GM23338 (cell line): ENCODE results near the gene CPSF7. TPM values are rescaled to one million over a fixed set of nuclear protein-coding genes. Genes with fewer than 3 reads are reported as not detected.

ENCODE experiments used
- ATAC-seq: fragments of 200-7000 bp; cut with Tn5 transposase; 3 replicates; pipeline ENCODE4 v1.9.1; 2020
- DNase-seq: peaks from one replicate; pipeline ENCODE4 v3.0.0-alpha.2; 2015; ENCODE audit warnings: low spot score
- H2AFZ ChIP-seq: fragments of 200-600 bp; sonication (generic); 2 replicates; pipeline ENCODE4 v1.8.0; 2016; ENCODE audit warnings: antibody characterized with exemption, mild to moderate bottlenecking, moderate library complexity
- H3F3A ChIP-seq: fragments of 200-600 bp; sonication (generic); replicated peaks from 2 replicates; pipeline ENCODE4 v1.8.0; 2017; ENCODE audit warnings: antibody characterized with exemption, mixed run types, low read depth
- H3K27ac ChIP-seq: fragments of 200-600 bp; sonication (generic); 2 replicates; pipeline ENCODE4 v1.6.1; 2016; ENCODE audit warnings: low read depth
- H3K27me3 ChIP-seq: fragments of 200-600 bp; sonication (generic); 2 replicates; pipeline ENCODE4 v1.8.0; 2016; ENCODE audit warnings: mild to moderate bottlenecking, mixed run types, moderate library complexity; ENCODE audit not compliant: insufficient read depth
- H3K36me3 ChIP-seq: fragments of 200-600 bp; sonication (generic); 2 replicates; pipeline ENCODE4 v1.8.0; 2016; ENCODE audit warnings: mild to moderate bottlenecking; ENCODE audit not compliant: insufficient read depth
- H3K4me1 ChIP-seq: fragments of 200-600 bp; sonication (generic); 2 replicates; pipeline ENCODE4 v1.8.0; 2016; ENCODE audit warnings: mild to moderate bottlenecking, moderate library complexity; ENCODE audit not compliant: insufficient read depth
- H3K4me2 ChIP-seq: fragments of 200-600 bp; sonication (generic); 2 replicates; pipeline ENCODE4 v1.7.1; 2017; ENCODE audit warnings: mixed run types
- H3K4me3 ChIP-seq: fragments of 200-600 bp; sonication (generic); 2 replicates; pipeline ENCODE4 v1.6.1; 2016; ENCODE audit warnings: mixed run types
- H3K79me2 ChIP-seq: fragments of 200-600 bp; sonication (generic); replicated peaks from 2 replicates; pipeline ENCODE4 v1.8.0; 2017; ENCODE audit warnings: mild to moderate bottlenecking; ENCODE audit not compliant: insufficient read depth
- H3K9me2 ChIP-seq: fragments of 200-600 bp; sonication (generic); 2 replicates; pipeline ENCODE4 v1.8.0; 2017; ENCODE audit not compliant: insufficient read depth
- H4K20me1 ChIP-seq: fragments of 200-600 bp; sonication (generic); replicated peaks from 2 replicates; pipeline ENCODE4 v1.8.0; 2017; ENCODE audit warnings: mild to moderate bottlenecking; ENCODE audit not compliant: insufficient read depth
- H3K27ac Mint-ChIP-seq: 2 replicates; pipeline ENCODE4 v1.8.0; 2020; ENCODE audit warnings: inconsistent platforms, mild to moderate bottlenecking, moderate library complexity, mixed read lengths
- H3K27me3 Mint-ChIP-seq: 3 replicates; pipeline ENCODE4 v1.8.0; 2022; ENCODE audit warnings: low read depth, mild to moderate bottlenecking, moderate library complexity, mixed read lengths, inconsistent platforms; ENCODE audit not compliant: insufficient read depth, poor library complexity
- H3K36me3 Mint-ChIP-seq: 3 replicates; pipeline ENCODE4 v1.8.0; 2021; ENCODE audit warnings: low read depth, mild to moderate bottlenecking, inconsistent platforms, moderate library complexity, mixed read lengths
- H3K4me1 Mint-ChIP-seq: 3 replicates; pipeline ENCODE4 v1.8.0; 2020; ENCODE audit warnings: mild to moderate bottlenecking, inconsistent platforms, mixed read lengths
- H3K4me3 Mint-ChIP-seq: 3 replicates; pipeline ENCODE4 v1.8.0; 2021; ENCODE audit warnings: moderate library complexity, mild to moderate bottlenecking, inconsistent platforms, mixed read lengths
- H3K9me3 Mint-ChIP-seq: 3 replicates; pipeline ENCODE4 v1.8.0; 2020; ENCODE audit warnings: moderate library complexity, mild to moderate bottlenecking, inconsistent platforms, mixed read lengths
- CREB1 ChIP-seq: fragments of 250-450 bp; sonication (Bioruptor Pico); IDR thresholded peaks from 2 replicates; pipeline ENCODE4 v1.5.0; 2020; ENCODE audit warnings: low read depth, mild to moderate bottlenecking, moderate library complexity
- EZH2phosphoT487 ChIP-seq: fragments of 200-600 bp; sonication (generic); IDR thresholded peaks from one replicate; pipeline ENCODE4 v1.8.1; 2018; ENCODE audit warnings: antibody characterized with exemption; ENCODE audit not compliant: unreplicated experiment
- POLR2AphosphoS5 ChIP-seq: IDR thresholded peaks from 2 replicates; pipeline ENCODE4 v1.6.1; 2016; ENCODE audit warnings: antibody characterized with exemption, low read depth
- STAT1 ChIP-seq: IDR thresholded peaks from one replicate; pipeline ENCODE4 v1.6.1; 2016; ENCODE audit warnings: antibody characterized with exemption; ENCODE audit not compliant: unreplicated experiment
- ZNF114 ChIP-seq: fragments of 250-450 bp; sonication (Bioruptor Pico); IDR thresholded peaks from 2 replicates; pipeline ENCODE4 v1.5.0; 2020; ENCODE audit warnings: mild to moderate bottlenecking, moderate library complexity
- polyA plus RNA-seq: library from polyadenylated mRNA; unstranded; fragments of >200 nt; fragmentation: Nextera tagmentation; extraction: Ambion mirVana; gene quantifications from 2 replicates; pipeline ENCODE4 v1.2.1, GENCODE V29; 2016
- total RNA-seq: library from RNA; depleted of rRNA; stranded (reverse); fragments of >200 nt; shearing (Covaris generic); gene quantifications from 2 replicates; pipeline ENCODE4 v1.2.3, GENCODE V29; 2014
- TF ChIP-seq, protein P1 (sequence below): fragments of 250-450 bp; sonication (Bioruptor Pico); IDR thresholded peaks from 2 replicates; pipeline ENCODE4 v1.5.0; 2020; ENCODE audit warnings: mild to moderate bottlenecking, moderate library complexity
- TF ChIP-seq, protein P2 (sequence below): IDR thresholded peaks from one replicate; pipeline ENCODE4 v1.6.1; 2018; ENCODE audit warnings: antibody characterized with exemption; ENCODE audit not compliant: unreplicated experiment
- TF ChIP-seq, protein P3 (sequence below), 2 experiments: fragments of 200-600 bp in 1 of 2; sonication (generic) in 1 of 2; conservative IDR thresholded peaks; 2 replicates each; pipeline versions ENCODE4 v1.5.1 to v1.6.1; 2016 to 2017; ENCODE audit warnings: antibody characterized with exemption in 2 of 2, low read depth in 2 of 2, mild to moderate bottlenecking in 2 of 2, moderate library complexity in 1 of 2

Gene CPSF7
- total and polyA plus RNA-seq, 2 experiments from 2014 or later = 27.4 to 60.6 TPM

DNA sequence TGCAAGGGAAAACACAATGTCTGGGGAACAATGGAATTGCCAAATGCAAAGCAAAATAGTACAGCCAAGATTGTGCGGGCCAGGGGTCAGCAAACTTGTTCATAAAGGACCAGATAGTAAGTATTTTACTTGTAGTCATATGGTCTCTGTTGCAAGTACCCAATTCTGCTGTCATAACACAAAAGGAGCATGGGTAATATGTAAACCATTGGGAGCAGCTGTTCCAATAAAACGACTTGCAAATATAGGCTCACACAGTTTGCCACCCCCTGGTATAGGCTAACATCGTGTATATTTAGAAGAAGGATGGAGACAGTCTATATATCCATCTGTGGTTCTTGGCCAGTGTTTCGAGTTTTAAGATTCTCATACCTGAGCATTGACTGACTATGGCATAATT is 15.7 kb upstream of the CPSF7 start (continued):
- TF ChIP-seq, protein P1, sequence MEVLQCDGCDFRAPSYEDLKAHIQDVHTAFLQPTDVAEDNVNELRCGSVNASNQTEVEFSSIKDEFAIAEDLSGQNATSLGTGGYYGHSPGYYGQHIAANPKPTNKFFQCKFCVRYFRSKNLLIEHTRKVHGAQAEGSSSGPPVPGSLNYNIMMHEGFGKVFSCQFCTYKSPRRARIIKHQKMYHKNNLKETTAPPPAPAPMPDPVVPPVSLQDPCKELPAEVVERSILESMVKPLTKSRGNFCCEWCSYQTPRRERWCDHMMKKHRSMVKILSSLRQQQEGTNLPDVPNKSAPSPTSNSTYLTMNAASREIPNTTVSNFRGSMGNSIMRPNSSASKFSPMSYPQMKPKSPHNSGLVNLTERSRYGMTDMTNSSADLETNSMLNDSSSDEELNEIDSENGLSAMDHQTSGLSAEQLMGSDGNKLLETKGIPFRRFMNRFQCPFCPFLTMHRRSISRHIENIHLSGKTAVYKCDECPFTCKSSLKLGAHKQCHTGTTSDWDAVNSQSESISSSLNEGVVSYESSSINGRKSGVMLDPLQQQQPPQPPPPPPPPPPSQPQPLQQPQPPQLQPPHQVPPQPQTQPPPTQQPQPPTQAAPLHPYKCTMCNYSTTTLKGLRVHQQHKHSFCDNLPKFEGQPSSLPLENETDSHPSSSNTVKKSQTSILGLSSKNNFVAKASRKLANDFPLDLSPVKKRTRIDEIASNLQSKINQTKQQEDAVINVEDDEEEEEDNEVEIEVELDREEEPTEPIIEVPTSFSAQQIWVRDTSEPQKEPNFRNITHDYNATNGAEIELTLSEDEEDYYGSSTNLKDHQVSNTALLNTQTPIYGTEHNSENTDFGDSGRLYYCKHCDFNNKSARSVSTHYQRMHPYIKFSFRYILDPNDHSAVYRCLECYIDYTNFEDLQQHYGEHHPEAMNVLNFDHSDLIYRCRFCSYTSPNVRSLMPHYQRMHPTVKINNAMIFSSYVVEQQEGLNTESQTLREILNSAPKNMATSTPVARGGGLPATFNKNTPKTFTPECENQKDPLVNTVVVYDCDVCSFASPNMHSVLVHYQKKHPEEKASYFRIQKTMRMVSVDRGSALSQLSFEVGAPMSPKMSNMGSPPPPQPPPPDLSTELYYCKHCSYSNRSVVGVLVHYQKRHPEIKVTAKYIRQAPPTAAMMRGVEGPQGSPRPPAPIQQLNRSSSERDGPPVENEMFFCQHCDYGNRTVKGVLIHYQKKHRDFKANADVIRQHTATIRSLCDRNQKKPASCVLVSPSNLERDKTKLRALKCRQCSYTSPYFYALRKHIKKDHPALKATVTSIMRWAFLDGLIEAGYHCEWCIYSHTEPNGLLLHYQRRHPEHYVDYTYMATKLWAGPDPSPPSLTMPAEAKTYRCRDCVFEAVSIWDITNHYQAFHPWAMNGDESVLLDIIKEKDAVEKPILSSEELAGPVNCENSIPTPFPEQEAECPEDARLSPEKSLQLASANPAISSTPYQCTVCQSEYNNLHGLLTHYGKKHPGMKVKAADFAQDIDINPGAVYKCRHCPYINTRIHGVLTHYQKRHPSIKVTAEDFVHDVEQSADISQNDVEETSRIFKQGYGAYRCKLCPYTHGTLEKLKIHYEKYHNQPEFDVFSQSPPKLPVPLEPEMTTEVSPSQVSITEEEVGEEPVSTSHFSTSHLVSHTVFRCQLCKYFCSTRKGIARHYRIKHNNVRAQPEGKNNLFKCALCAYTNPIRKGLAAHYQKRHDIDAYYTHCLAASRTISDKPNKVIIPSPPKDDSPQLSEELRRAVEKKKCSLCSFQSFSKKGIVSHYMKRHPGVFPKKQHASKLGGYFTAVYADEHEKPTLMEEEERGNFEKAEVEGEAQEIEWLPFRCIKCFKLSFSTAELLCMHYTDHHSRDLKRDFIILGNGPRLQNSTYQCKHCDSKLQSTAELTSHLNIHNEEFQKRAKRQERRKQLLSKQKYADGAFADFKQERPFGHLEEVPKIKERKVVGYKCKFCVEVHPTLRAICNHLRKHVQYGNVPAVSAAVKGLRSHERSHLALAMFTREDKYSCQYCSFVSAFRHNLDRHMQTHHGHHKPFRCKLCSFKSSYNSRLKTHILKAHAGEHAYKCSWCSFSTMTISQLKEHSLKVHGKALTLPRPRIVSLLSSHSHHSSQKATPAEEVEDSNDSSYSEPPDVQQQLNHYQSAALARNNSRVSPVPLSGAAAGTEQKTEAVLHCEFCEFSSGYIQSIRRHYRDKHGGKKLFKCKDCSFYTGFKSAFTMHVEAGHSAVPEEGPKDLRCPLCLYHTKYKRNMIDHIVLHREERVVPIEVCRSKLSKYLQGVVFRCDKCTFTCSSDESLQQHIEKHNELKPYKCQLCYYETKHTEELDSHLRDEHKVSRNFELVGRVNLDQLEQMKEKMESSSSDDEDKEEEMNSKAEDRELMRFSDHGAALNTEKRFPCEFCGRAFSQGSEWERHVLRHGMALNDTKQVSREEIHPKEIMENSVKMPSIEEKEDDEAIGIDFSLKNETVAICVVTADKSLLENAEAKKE = no peak
- TF ChIP-seq STAT1 = no peak
- TF ChIP-seq POLR2AphosphoS5 = no peak
- no peak for TF ChIP-seq CREB1 (CRISPR knock-in tag)
- TF ChIP-seq EZH2phosphoT487 = no peak

DNA sequence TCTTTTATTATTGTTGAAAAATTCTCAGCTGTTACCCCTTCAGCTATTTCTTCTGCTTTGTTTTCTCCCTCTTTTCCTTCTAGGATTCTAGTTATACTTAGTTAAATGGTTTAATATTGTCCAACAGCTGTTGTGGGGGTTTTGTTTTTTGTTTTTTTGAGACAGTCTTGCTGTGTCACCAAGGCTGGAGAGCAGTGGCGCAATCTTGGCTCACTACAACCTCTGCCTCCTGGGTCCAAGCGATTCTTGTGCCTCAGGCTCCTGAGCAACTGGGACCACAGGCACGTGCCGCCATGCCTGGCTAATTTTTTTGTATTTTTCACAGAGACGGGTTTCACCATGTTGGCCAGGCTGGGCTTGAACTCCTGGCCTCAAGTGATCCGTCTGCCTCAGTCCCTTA is 12.8 kb upstream of the CPSF7 start:
- H3K36me3 ChIP-seq = peaks cover 44% of the 10 kb centered on the region
- no peak overlapping the region for H2AFZ ChIP-seq
- no peaks in the 10 kb centered on the region; the same call in 2 of the 3 replicates for H3K9me3 Mint-ChIP-seq
- peaks cover 50% of the 10 kb centered on the region for H4K20me1 ChIP-seq
- H3K9me2 ChIP-seq = no peaks in the 10 kb centered on the region
- no peaks in the 10 kb centered on the region for H3K27me3 Mint-ChIP-seq
- peak overlapping the region; percentile 59 for H3K27ac Mint-ChIP-seq
- peak overlapping the region; percentile 65; the same call in 1 of the 2 replicates for H3K27ac ChIP-seq
- peaks cover 70% of the 10 kb centered on the region for H3K36me3 Mint-ChIP-seq
- H3K4me3 ChIP-seq = no peak overlapping the region
- H3K4me2 ChIP-seq = no peak overlapping the region
- peaks cover 7% of the 10 kb centered on the region for H3K4me1 Mint-ChIP-seq
- no peaks in the 10 kb centered on the region for H3K27me3 ChIP-seq
- H3K79me2 ChIP-seq = peaks cover 73% of the 10 kb centered on the region
- H3K4me3 Mint-ChIP-seq = no peak overlapping the region
- H3F3A ChIP-seq = peaks cover 18% of the 10 kb centered on the region; the same call in 1 of the 2 replicates
- DNase-seq (no peak), ATAC-seq (no peak)
- no peak for TF ChIP-seq ZNF114 (CRISPR knock-in tag)
- TF ChIP-seq, protein P2, sequence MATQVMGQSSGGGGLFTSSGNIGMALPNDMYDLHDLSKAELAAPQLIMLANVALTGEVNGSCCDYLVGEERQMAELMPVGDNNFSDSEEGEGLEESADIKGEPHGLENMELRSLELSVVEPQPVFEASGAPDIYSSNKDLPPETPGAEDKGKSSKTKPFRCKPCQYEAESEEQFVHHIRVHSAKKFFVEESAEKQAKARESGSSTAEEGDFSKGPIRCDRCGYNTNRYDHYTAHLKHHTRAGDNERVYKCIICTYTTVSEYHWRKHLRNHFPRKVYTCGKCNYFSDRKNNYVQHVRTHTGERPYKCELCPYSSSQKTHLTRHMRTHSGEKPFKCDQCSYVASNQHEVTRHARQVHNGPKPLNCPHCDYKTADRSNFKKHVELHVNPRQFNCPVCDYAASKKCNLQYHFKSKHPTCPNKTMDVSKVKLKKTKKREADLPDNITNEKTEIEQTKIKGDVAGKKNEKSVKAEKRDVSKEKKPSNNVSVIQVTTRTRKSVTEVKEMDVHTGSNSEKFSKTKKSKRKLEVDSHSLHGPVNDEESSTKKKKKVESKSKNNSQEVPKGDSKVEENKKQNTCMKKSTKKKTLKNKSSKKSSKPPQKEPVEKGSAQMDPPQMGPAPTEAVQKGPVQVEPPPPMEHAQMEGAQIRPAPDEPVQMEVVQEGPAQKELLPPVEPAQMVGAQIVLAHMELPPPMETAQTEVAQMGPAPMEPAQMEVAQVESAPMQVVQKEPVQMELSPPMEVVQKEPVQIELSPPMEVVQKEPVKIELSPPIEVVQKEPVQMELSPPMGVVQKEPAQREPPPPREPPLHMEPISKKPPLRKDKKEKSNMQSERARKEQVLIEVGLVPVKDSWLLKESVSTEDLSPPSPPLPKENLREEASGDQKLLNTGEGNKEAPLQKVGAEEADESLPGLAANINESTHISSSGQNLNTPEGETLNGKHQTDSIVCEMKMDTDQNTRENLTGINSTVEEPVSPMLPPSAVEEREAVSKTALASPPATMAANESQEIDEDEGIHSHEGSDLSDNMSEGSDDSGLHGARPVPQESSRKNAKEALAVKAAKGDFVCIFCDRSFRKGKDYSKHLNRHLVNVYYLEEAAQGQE = no peak
- TF ChIP-seq, protein P3, sequence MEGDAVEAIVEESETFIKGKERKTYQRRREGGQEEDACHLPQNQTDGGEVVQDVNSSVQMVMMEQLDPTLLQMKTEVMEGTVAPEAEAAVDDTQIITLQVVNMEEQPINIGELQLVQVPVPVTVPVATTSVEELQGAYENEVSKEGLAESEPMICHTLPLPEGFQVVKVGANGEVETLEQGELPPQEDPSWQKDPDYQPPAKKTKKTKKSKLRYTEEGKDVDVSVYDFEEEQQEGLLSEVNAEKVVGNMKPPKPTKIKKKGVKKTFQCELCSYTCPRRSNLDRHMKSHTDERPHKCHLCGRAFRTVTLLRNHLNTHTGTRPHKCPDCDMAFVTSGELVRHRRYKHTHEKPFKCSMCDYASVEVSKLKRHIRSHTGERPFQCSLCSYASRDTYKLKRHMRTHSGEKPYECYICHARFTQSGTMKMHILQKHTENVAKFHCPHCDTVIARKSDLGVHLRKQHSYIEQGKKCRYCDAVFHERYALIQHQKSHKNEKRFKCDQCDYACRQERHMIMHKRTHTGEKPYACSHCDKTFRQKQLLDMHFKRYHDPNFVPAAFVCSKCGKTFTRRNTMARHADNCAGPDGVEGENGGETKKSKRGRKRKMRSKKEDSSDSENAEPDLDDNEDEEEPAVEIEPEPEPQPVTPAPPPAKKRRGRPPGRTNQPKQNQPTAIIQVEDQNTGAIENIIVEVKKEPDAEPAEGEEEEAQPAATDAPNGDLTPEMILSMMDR (conservative IDR thresholded peaks at IDR 0.05; ENCODE audit: low read depth in 2 of 2) = no peak
- no peak for TF ChIP-seq EZH2phosphoT487
- TF ChIP-seq CREB1 (CRISPR knock-in tag) = no peak
- no peak for TF ChIP-seq POLR2AphosphoS5
- H3K4me1 ChIP-seq = no peaks in the 10 kb centered on the region; the same call in 1 of the 2 replicates
